ENCODE results near the gene ALG1. TPM values are rescaled to one million over a fixed set of nuclear protein-coding genes. Genes with fewer than 3 reads are reported as not detected.
"Not testable (repeated sequence)": the region's sequence is repeated elsewhere in the genome, so short reads cannot be mapped to it uniquely, and the experiment has no call there.

The ALG1 gene
- total and polyA plus RNA-seq, 4 donors, result 1.9 to 15.6 (median 9.5) TPM

DNA sequence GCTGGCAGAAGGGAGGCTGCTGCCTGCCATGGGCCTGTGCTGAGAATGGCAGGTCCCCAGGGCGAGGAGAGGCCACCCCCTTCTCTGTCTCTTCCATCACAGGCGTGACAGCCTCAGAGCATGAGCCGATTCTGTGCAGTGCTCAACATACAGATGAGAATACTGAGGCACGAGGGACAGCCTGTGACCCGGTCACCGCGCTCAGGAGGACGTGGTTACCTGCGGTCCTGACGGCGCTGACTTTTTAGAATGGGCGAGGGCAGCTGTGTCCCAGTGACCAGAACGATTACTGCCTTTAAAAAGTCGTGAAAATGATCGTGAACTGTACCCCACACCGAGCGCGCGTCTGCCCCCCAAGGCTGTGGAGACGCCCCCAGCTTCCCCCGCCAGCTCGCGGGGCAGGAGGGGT is 25.4 kb downstream of the ALG1 start:
- DNase-seq, result peak in 1 of 2 donors; percentile 67
- H3K4me1 ChIP-seq (ENCODE audit: control insufficient read depth in 1 of 2, insufficient read depth in 2 of 2, low read length in 2 of 2); H3K27ac ChIP-seq (ENCODE audit: low read depth in 1 of 2, low read length in 2 of 2); H3K27me3 ChIP-seq (ENCODE audit: control insufficient read depth in 1 of 2, insufficient read depth in 2 of 2, low read length in 1 of 2); H3K36me3 ChIP-seq (ENCODE audit: control insufficient read depth in 1 of 2, insufficient read depth in 2 of 2, low read length in 1 of 2); H3K9me3 ChIP-seq (ENCODE audit: control insufficient read depth, low read length); ATAC-seq (ENCODE audit: low FRiP score): not testable (repeated sequence)
- intact Hi-C loops (cut with DNase I), result loop anchor here in 1 of 2 donors (10.0 kb wide), 1 partner anchor 152 kb away; no protein-coding TSS in a partner anchor
- whole genome bisulfite sequencing, 2 donors, result 0 to 1% methylated on average over 22 to 23 of the region's 23 CpGs
- H3K4me3 ChIP-seq (ENCODE audit: low read length in 2 of 2), result peak overlapping the region in 1 of 2 donors; percentile 52

DNA sequence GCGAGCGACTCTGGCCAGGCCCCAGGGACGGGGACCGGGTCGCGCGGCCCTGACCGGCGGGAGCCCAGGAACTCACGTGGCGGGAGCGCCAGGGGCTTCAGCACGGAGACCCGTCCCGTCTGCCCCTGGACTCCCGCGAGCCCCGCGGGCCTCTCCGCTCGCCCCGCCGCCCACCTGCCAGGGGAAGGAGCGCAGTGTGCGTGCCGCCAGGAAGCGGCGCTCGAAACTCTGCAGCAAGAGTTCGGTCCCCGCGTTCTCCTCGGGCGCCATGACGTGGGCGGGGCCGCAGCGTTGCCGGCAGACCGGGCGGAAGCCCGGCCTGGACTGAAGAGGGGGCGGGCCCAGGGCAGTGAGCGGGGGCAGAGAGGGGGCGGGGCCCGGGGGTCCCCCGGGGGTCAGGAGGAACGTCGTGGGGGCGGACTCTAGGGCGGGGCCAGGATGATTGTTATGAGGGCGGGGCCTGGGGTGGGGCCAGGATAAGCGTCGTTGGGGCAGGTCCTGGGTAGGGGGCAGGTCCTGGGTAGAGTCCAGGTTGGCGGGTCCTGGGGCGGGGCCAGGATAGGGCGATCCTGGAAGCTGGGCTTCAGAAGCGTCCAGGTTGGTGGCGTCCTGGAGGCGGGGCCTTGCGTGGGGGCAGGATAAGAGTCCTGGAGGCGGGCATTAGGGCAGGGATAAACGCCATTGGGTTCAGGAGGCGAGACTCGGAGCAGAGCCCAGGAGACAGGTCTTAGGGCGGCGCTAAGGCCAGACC is 26.0 kb downstream of the ALG1 start, which contains the start of gene EEF2KMT:
TSS of gene EEF2KMT (minus strand) at position 326 of the 751 bp plus-strand sequence. CDS start at position 270, 56 bp downstream.
- H3K9me3 ChIP-seq (ENCODE audit: control insufficient read depth, low read length); H3K36me3 ChIP-seq (ENCODE audit: control insufficient read depth in 1 of 2, insufficient read depth in 2 of 2, low read length in 1 of 2); H3K27me3 ChIP-seq (ENCODE audit: control insufficient read depth in 1 of 2, insufficient read depth in 2 of 2, low read length in 1 of 2); H3K4me1 ChIP-seq (ENCODE audit: control insufficient read depth in 1 of 2, insufficient read depth in 2 of 2, low read length in 2 of 2): not testable (repeated sequence)
- H3K4me3 ChIP-seq (ENCODE audit: low read length in 2 of 2), result peak within 1 kb of the TSS; percentile 14 to 52
- peak within 1 kb of the TSS in 1 of 2 donors; percentile 31 for H3K27ac ChIP-seq (ENCODE audit: low read depth in 1 of 2, low read length in 2 of 2)
- WGBS, 2 donors, result 1% methylated on average over 52 to 67 of the region's 67 CpGs
- DNase-seq (peak; percentile 100), ATAC-seq (ENCODE audit: low FRiP score) (peak; percentile 100)
- intact Hi-C loops (cut with DNase I), result loop anchor here in 1 of 2 donors (10.0 kb wide), 1 partner anchor 153 kb away; no protein-coding TSS in a partner anchor

DNA sequence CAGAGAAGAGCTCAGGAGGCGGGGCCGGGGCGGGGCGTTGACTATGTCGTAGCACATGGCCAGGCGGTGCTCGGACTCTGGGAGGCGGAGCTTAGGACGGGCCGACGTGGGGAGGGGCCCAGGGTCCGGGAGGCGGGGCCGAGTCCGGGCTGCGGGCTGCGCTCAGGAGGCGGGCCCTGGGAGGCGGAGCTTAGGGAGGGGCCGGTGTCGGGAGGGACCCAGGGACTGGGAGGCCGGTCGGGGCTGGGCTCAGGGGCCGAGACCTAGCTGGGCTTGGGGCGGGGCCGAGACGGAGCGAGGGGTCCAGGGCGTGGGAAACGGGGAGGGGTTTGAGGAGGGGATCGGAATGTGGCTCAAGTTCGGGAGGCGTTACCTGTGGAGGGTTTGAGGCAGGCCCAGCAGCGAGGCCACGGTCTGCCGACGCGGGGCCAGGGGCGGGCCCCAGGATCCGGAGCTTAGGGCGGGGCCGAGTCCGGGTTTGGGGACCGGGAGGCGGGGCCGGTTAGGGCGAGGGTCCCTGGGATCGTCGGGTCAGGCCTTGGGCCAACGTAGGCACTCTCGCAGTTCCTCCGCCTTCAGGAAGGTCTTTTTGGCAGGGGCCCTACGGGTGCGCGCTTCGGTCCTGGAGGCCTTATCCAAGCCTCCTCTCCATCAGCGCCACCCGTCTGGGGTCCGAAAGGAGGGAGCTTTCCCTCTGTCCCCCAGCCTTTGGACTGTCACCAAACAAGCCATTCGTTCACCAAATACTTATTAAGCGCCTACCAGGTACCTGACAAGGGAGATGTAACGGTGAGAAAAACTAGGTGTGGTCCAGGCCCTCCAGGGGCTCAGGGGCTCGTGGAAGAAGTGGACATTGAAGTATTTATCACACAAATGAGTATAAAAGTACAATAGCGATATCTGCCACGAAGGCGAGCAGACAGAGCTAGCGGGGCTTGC is 26.8 kb downstream of the ALG1 start:
- DNase-seq, result peak; percentile 89 to 93
- 0 to 1% methylated on average over 37 to 59 of the region's 67 CpGs for WGBS, 2 donors

DNA sequence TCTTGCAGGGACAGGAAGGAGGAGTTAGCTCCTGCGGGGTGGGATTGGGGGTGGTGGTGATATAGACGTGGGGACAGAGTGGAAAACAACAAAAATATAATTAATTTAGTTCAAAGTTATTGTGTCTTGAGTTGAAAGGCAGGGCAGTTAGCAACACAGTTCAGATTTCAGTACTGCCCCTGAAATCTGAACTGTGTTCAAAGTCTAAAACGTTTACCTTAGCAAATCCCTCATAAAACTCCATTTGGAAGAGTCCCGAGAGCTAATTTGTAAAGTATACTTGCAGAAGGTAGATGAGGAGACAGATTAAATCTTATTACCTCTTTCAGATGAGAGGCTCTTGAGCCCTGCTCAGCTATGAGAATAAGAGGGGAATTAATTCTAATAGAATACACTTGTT is 27.5 kb downstream of the ALG1 start:
- intact Hi-C loops (cut with DNase I), result loop anchor here in 1 of 2 donors (10.0 kb wide), 1 partner anchor 154 kb away; no protein-coding TSS in a partner anchor
- H3K9me3 ChIP-seq (ENCODE audit: control insufficient read depth, low read length); H3K4me3 ChIP-seq (ENCODE audit: low read length in 2 of 2); H3K4me1 ChIP-seq (ENCODE audit: control insufficient read depth in 1 of 2, insufficient read depth in 2 of 2, low read length in 2 of 2); DNase-seq; ATAC-seq (ENCODE audit: low FRiP score); H3K36me3 ChIP-seq (ENCODE audit: control insufficient read depth in 1 of 2, insufficient read depth in 2 of 2, low read length in 1 of 2); H3K27ac ChIP-seq (ENCODE audit: low read depth in 1 of 2, low read length in 2 of 2); H3K27me3 ChIP-seq (ENCODE audit: control insufficient read depth in 1 of 2, insufficient read depth in 2 of 2, low read length in 1 of 2): not testable (repeated sequence)
- WGBS, 2 donors, result 7 to 9% methylated on average over 4 of the region's 4 CpGs

More for the DNA sequence above, 26.8 kb downstream of the ALG1 start:
- ATAC-seq (ENCODE audit: low FRiP score); H3K4me1 ChIP-seq (ENCODE audit: control insufficient read depth in 1 of 2, insufficient read depth in 2 of 2, low read length in 2 of 2); H3K27me3 ChIP-seq (ENCODE audit: control insufficient read depth in 1 of 2, insufficient read depth in 2 of 2, low read length in 1 of 2); H3K9me3 ChIP-seq (ENCODE audit: control insufficient read depth, low read length); H3K36me3 ChIP-seq (ENCODE audit: control insufficient read depth in 1 of 2, insufficient read depth in 2 of 2, low read length in 1 of 2): not testable (repeated sequence)
- Histone ChIP-seq H3K27ac (ENCODE audit: low read depth in 1 of 2, low read length in 2 of 2) (peak overlapping the region in 1 of 2 donors; percentile 31), H3K4me3 (ENCODE audit: low read length in 2 of 2) (peak overlapping the region; percentile 14 to 49)
- intact Hi-C loops (cut with DNase I), result loop anchor here in 1 of 2 donors (10.0 kb wide), 1 partner anchor 154 kb away; no protein-coding TSS in a partner anchor

GRCh38 chr16:5103296-5104032 is 31.8 kb downstream of the ALG1 start:
- H3K27me3 ChIP-seq (ENCODE audit: control insufficient read depth in 1 of 2, insufficient read depth in 2 of 2, low read length in 1 of 2); H3K36me3 ChIP-seq (ENCODE audit: control insufficient read depth in 1 of 2, insufficient read depth in 2 of 2, low read length in 1 of 2); H3K4me3 ChIP-seq (ENCODE audit: low read length in 2 of 2); DNase-seq; H3K27ac ChIP-seq (ENCODE audit: low read depth in 1 of 2, low read length in 2 of 2); intact Hi-C loops (cut with DNase I); H3K4me1 ChIP-seq (ENCODE audit: control insufficient read depth in 1 of 2, insufficient read depth in 2 of 2, low read length in 2 of 2); ATAC-seq (ENCODE audit: low FRiP score); H3K9me3 ChIP-seq (ENCODE audit: control insufficient read depth, low read length): not testable (repeated sequence)
- WGBS, 2 donors, result 88 to 94% methylated on average over 12 of the region's 12 CpGs

GRCh38 chr16:5105039-5105438 is 33.4 kb downstream of the ALG1 start:
- intact Hi-C loops (cut with DNase I); H3K4me1 ChIP-seq (ENCODE audit: control insufficient read depth in 1 of 2, insufficient read depth in 2 of 2, low read length in 2 of 2); H3K27me3 ChIP-seq (ENCODE audit: control insufficient read depth in 1 of 2, insufficient read depth in 2 of 2, low read length in 1 of 2); H3K9me3 ChIP-seq (ENCODE audit: control insufficient read depth, low read length); H3K36me3 ChIP-seq (ENCODE audit: control insufficient read depth in 1 of 2, insufficient read depth in 2 of 2, low read length in 1 of 2); H3K27ac ChIP-seq (ENCODE audit: low read depth in 1 of 2, low read length in 2 of 2); DNase-seq; ATAC-seq (ENCODE audit: low FRiP score); H3K4me3 ChIP-seq (ENCODE audit: low read length in 2 of 2): not testable (repeated sequence)
- WGBS, 2 donors, result 75 to 77% methylated on average over 4 to 5 of the region's 5 CpGs

DNA sequence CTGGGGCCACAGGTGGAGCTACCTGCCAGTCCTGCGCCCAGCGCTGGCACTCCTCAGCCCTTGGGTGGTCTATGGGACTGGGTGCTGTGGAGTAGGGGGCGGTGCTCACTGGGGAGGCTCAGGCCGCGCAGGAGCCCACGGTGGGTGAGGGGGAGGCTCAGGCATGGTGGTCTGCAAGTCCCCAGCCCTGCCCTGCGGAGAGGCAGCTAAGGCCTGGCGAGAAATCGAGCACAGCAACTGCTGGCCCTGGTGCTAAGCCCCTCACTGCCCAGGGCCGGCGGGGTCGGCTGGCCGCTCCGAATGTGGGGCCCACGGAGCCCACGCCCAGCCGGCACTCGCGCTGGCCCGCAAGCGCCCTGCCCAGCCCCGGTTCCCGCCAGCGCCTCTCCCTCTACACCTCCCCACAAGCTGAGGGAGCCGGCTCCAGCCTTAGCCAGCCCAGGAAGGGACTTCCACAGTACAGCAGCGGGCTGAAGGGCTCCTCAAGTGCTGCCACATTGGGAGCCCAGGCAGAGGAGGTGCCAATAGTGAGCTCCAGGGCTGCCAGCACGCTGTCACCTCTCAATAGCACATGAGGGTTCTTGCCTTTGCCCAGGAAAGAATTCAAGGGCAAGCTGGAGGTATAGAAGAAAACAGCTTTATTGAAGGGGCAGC is 37.0 kb downstream of the ALG1 start:
- no peak for DNase-seq
- H3K9me3 ChIP-seq (ENCODE audit: control insufficient read depth, low read length), result no peaks in the 10 kb centered on the region
- no peaks in the 10 kb centered on the region for H3K4me1 ChIP-seq (ENCODE audit: control insufficient read depth in 1 of 2, insufficient read depth in 2 of 2, low read length in 2 of 2)

GRCh38 chr16:5110933-5111332 is 39.3 kb downstream of the ALG1 start:
- H3K36me3 ChIP-seq (ENCODE audit: control insufficient read depth in 1 of 2, insufficient read depth in 2 of 2, low read length in 1 of 2); ATAC-seq (ENCODE audit: low FRiP score); H3K9me3 ChIP-seq (ENCODE audit: control insufficient read depth, low read length); intact Hi-C loops (cut with DNase I); H3K4me1 ChIP-seq (ENCODE audit: control insufficient read depth in 1 of 2, insufficient read depth in 2 of 2, low read length in 2 of 2); H3K27ac ChIP-seq (ENCODE audit: low read depth in 1 of 2, low read length in 2 of 2); H3K4me3 ChIP-seq (ENCODE audit: low read length in 2 of 2); H3K27me3 ChIP-seq (ENCODE audit: control insufficient read depth in 1 of 2, insufficient read depth in 2 of 2, low read length in 1 of 2); DNase-seq: not testable (repeated sequence)
- 89 to 91% methylated on average over 10 of the region's 10 CpGs for WGBS, 2 donors

More for the DNA sequence above, 37.0 kb downstream of the ALG1 start:
- no peak overlapping the region for H3K4me3 ChIP-seq (ENCODE audit: low read length in 2 of 2)
- no peak overlapping the region for H3K27ac ChIP-seq (ENCODE audit: low read depth in 1 of 2, low read length in 2 of 2)
- intact Hi-C loops (cut with DNase I), result no loop called here
- 93% methylated on average over 27 of the region's 27 CpGs for WGBS, 2 donors
- no peak for ATAC-seq (ENCODE audit: low FRiP score)
- H3K27me3 ChIP-seq (ENCODE audit: control insufficient read depth in 1 of 2, insufficient read depth in 2 of 2, low read length in 1 of 2), result no peaks in the 10 kb centered on the region
- H3K36me3 ChIP-seq (ENCODE audit: control insufficient read depth in 1 of 2, insufficient read depth in 2 of 2, low read length in 1 of 2), result no peaks in the 10 kb centered on the region

Data from aorta (tissue), 5 donors.